LoVo (cell line): ENCODE measurements around the gene LUC7L.
"Not testable (repeated sequence)": the region's sequence is repeated elsewhere in the genome, so short reads cannot be mapped to it uniquely, and the experiment has no call there.

ENCODE experiments used
- DNase-seq: peaks from one replicate; pipeline ENCODE4 v3.0.0-alpha.2; 2016; ENCODE audit warnings: low spot score

LUC7L gene

GRCh38 chr16:179211-180092 lies 49.8 kb downstream of the LUC7L start:
- DNase-seq: no peak

- DNase-seq: no peak
These were observed 50.6 kb downstream of the LUC7L start for GRCh38 chr16:178668-179015.

DNA sequence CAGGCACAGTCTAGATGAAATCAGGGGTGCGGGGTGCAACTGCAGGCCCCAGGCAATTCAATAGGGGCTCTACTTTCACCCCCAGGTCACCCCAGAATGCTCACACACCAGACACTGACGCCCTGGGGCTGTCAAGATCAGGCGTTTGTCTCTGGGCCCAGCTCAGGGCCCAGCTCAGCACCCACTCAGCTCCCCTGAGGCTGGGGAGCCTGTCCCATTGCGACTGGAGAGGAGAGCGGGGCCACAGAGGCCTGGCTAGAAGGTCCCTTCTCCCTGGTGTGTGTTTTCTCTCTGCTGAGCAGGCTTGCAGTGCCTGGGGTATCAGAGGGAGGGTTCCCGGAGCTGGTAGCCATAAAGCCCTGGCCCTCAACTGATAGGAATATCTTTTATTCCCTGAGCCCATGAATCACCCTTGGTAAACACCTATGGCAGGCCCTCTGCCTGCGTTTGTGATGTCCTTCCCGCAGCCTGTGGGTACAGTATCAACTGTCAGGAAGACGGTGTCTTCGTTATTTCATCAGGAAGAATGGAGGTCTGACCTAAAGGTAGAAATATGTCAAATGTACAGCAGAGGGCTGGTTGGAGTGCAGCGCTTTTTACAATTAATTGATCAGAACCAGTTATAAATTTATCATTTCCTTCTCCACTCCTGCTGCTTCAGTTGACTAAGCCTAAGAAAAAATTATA lies 51.1 kb downstream of the LUC7L start:
- no peak for DNase-seq

DNA sequence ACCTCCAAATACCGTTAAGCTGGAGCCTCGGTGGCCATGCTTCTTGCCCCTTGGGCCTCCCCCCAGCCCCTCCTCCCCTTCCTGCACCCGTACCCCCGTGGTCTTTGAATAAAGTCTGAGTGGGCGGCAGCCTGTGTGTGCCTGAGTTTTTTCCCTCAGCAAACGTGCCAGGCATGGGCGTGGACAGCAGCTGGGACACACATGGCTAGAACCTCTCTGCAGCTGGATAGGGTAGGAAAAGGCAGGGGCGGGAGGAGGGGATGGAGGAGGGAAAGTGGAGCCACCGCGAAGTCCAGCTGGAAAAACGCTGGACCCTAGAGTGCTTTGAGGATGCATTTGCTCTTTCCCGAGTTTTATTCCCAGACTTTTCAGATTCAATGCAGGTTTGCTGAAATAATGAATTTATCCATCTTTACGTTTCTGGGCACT lies 51.8 kb downstream of the LUC7L start:
- DNase-seq: peak; percentile 87

GRCh38 chr16:176477-177382 lies 52.5 kb downstream of the LUC7L start, which contains the start of gene HBA1:
TSS of gene HBA1 (plus strand) at chr16:176680. CDS start at chr16:176717, 37 bp downstream.
- DNase-seq: not testable (repeated sequence)

GRCh38 chr16:176006-176405 lies 53.2 kb downstream of the LUC7L start:
- not testable (repeated sequence) for DNase-seq

DNA sequence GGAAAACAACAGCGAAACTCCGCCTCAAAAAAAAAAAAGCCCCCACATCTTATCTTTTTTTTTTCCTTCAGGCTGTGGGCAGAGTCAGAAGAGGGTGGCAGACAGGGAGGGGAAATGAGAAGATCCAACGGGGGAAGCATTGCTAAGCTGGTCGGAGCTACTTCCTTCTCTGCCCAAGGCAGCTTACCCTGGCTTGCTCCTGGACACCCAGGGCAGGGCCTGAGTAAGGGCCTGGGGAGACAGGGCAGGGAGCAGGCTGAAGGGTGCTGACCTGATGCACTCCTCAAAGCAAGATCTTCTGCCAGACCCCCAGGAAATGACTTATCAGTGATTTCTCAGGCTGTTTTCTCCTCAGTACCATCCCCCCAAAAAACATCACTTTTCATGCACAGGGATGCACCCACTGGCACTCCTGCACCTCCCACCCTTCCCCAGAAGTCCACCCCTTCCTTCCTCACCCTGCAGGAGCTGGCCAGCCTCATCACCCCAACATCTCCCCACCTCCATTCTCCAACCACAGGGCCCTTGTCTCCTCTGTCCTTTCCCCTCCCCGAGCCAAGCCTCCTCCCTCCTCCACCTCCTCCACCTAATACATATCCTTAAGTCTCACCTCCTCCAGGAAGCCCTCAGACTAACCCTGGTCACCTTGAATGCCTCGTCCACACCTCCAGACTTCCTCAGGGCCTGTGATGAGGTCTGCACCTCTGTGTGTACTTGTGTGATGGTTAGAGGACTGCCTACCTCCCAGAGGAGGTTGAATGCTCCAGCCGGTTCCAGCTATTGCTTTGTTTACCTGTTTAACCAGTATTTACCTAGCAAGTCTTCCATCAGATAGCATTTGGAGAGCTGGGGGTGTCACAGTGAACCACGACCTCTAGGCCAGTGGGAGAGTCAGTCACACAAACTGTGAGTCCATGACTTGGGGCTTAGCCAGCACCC lies 54.0 kb downstream of the LUC7L start:
- DNase-seq: no peak

DNA sequence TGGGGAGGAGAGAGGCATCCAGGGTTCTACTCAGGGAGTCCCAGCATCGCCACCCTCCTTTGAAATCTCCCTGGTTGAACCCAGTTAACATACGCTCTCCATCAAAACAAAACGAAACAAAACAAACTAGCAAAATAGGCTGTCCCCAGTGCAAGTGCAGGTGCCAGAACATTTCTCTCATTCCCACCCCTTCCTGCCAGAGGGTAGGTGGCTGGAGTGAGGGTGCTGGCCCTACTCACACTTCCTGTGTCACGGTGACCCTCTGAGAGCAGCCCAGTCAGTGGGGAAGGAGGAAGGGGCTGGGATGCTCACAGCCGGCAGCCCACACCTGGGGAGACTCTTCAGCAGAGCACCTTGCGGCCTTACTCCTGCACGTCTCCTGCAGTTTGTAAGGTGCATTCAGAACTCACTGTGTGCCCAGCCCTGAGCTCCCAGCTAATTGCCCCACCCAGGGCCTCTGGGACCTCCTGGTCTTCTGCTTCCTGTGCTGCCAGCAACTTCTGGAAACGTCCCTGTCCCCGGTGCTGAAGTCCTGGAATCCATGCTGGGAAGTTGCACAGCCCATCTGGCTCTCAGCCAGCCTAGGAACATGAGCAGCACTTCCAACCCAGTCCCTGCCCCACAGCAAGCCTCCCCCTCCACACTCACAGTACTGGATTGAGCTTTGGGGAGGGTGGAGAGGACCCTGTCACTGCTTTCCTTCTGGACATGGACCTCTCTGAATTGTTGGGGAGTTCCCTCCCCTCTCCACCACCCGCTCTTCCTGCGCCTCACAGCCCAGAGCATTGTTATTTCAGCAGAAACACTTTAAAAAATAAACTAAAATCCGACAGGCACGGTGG lies 55.1 kb downstream of the LUC7L start:
- DNase-seq: not testable (repeated sequence)

DNA sequence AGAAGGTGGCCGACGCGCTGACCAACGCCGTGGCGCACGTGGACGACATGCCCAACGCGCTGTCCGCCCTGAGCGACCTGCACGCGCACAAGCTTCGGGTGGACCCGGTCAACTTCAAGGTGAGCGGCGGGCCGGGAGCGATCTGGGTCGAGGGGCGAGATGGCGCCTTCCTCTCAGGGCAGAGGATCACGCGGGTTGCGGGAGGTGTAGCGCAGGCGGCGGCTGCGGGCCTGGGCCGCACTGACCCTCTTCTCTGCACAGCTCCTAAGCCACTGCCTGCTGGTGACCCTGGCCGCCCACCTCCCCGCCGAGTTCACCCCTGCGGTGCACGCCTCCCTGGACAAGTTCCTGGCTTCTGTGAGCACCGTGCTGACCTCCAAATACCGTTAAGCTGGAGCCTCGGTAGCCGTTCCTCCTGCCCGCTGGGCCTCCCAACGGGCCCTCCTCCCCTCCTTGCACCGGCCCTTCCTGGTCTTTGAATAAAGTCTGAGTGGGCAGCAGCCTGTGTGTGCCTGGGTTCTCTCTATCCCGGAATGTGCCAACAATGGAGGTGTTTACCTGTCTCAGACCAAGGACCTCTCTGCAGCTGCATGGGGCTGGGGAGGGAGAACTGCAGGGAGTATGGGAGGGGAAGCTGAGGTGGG lies 55.9 kb downstream of the LUC7L start:
- DNase-seq: not testable (repeated sequence)

GRCh38 chr16:172374-172941 lies 56.8 kb downstream of the LUC7L start, which contains the start of gene HBA2:
TSS of gene HBA2 (plus strand) at chr16:172876. CDS start at chr16:172913, 37 bp downstream.
- DNase-seq: not testable (repeated sequence)

DNA sequence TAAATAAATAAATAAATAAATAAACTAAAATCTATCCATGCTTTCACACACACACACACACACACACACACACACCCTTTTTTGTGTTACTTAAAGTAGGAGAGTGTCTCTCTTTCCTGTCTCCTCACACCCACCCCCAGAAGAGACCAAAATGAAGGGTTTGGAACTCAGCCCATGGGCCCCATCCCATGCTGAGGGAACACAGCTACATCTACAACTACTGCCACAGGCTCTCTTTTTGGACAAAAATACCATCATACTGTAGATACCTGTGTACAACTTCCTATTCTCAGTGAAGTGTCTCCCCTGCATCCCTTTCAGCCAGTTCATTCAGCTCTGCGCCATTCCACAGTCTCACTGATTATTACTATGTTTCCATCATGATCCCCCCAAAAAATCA lies 58.5 kb downstream of the LUC7L start:
- DNase-seq: no peak

DNA sequence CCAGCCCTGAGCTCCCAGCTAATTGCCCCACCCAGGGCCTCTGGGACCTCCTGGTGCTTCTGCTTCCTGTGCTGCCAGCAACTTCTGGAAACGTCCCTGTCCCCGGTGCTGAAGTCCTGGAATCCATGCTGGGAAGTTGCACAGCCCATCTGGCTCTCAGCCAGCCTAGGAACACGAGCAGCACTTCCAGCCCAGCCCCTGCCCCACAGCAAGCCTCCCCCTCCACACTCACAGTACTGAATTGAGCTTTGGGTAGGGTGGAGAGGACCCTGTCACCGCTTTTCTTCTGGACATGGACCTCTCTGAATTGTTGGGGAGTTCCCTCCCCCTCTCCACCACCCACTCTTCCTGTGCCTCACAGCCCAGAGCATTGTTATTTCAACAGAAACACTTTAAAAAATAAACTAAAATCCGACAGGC lies 59.2 kb downstream of the LUC7L start:
- DNase-seq: peak; percentile 19

DNA sequence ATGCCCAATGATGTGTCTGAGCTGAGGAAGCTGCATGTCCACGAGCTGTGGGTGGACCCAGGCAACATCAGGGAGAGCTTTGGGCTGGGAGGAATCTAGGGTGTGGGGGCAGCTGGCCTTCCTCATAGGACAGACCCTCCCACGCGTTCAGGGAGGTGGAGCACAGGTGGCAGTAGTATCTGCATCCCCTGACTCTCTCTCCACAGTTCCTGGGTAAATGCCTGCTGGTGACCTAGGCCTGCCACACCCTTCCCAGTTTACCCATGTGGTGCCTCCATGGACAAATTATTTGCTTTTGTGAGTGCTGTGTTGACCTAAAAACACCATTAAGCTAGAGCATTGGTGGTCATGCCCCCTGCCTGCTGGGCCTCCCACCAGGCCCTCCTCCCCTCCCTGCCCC lies 60.2 kb downstream of the LUC7L start:
- DNase-seq: no peak

DNA sequence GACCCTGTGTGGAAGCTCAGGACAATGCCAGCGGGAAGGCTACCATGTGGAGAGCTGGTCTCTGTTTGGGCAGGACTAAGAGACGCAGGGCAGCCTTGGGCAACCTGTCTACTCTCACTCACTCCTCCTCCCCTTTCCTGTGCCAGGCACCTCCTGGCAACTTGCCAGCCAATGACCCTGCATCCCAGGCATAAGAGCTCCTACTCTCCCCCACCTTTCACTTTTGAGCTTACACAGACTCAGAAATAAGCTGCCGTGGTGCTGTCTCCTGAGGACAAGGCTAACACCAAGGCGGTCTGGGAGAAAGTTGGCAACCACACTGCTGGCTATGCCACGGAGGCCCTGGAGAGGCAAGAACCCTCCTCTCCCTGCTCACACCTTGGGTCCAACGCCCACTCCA lies 60.8 kb downstream of the LUC7L start:
- DNase-seq: no peak

DNA sequence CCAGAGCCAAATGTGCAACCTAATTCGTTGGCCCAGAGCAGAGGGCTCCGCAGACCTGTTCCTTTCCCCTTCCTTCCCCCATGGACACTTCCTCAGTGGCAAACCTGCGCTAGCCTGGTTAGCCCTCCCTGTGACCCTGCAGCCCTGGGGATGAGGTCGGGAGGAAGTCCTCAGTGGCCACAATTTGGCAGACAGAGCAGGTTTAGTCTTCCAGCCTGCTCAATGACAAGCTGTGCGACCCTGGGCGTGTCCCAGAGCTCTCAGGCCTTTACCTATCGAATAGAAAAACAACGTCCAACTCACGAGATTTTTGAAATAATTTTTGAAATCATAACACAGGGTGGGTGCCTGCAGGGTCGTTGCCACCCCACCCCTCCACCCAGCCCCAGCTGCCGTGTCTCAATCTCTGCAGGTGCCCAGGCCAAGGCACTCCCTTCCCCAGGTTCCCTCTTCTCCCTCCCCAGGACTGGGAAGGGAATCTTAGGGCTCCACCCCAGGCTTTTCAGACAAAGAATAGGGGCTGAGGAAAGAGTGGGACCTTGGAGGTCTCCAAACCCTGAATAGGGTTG lies 62.0 kb downstream of the LUC7L start:
- DNase-seq: no peak

GRCh38 chr16:166375-167121 lies 62.7 kb downstream of the LUC7L start:
- DNase-seq: no peak

DNA sequence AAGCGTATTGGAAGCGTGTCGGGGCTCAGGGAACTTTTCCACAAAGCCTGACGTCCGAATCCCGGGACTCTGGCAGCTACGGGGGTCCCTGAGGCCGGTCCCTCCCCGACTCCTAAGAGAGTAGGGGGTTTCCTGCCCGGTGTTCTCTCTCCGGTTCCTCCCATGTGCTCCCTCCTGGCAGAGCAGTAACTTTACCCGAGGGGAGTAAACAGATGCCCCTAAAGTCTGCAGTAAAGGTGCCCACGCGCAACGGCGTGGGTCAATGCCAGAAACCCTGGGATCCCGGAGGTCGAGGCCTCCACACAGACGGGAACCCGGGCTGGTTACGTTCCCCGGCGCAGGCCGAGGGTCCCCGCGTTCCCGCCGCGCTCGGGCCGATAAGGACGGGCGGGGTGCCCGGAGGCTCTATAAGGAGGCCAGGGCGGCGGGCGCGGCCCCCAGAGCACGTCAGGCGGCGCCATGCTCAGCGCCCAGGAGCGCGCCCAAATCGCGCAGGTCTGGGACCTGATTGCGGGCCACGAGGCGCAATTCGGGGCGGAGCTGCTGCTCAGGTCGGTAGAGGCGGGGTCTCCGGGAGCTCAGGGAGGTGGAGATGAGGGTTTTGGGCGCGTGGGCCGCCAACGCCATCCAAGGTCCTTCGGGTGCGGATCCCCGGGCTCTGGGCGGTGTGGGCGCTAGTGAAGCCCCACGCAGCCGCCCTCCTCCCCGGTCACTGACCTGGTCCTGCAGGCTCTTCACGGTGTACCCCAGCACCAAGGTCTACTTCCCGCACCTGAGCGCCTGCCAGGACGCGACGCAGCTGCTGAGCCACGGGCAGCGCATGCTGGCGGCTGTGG lies 63.5 kb downstream of the LUC7L start, which contains the start of gene HBM:
Gene HBM (plus strand): TSS at position 440 of the 836 bp plus-strand sequence. CDS start 20 bp downstream, at position 460.
- DNase-seq: no peak
